ENCODE measurements around the gene PTF1A. TPM values are rescaled to one million over a fixed set of nuclear protein-coding genes. Genes with fewer than 3 reads are reported as not detected.
A peak's percentile ranks its signal among the peaks of the same experiment; 100 is the strongest.

The PTF1A gene
- polyA plus RNA-seq, 2 of the 4 experiments (the other 2 are of a cell fraction) = not detected

GRCh38 chr10:23192712-23193434 lies 761 bp downstream of the PTF1A start:
- Histone ChIP-seq H3K9me3 (no peaks in the 10 kb centered on the region), H3K27ac (no peak overlapping the region), H3K4me2 (peak overlapping the region; percentile 34; the same call in 2 of the 3 replicates), H3K4me3 (no peak overlapping the region), H3K4me1 (no peaks in the 10 kb centered on the region)
- ATAC-seq = no peak
- ChIA-PET CTCF (interaction anchor here (0.6 to 0.7 kb wide), 2 partner anchors 29 to 35 kb away, joined by 3 read pairs; no protein-coding TSS in a partner anchor), POLR2A (no interaction called here)
- no peak for DNase-seq (ENCODE audit: low read depth in 1 of 2, low spot score in 1 of 2)
- FAIRE-seq = no peak
- 45% methylated on average over 24 of the region's 100 CpGs for WGBS (ENCODE audit: missing lambda C conversion rate)
- TF ChIP-seq NPAS2 (CRISPR knock-in tag; IDR thresholded peaks at IDR 0.05; ENCODE audit: borderline replicate concordance) (no peak), MYC (IDR thresholded peaks at IDR 0.05; ENCODE audit: borderline replicate concordance, low read length) (no peak), TFCP2L1 (CRISPR knock-in tag; IDR thresholded peaks at IDR 0.05) (no peak), PBX3 (IDR thresholded peaks at IDR 0.05) (no peak), KDM1A (IDR thresholded peaks at IDR 0.05; ENCODE audit: low read depth) (no peak), HEYL (CRISPR knock-in tag; IDR thresholded peaks at IDR 0.05) (no peak), RNF2 (IDR thresholded peaks at IDR 0.05; ENCODE audit: borderline replicate concordance, low read depth) (no peak), JUN (IDR thresholded peaks at IDR 0.05) (no peak), NFE2L2 (conservative IDR thresholded peaks at IDR 0.05; ENCODE audit: low read length) (no peak), FOXS1 (CRISPR knock-in tag; IDR thresholded peaks at IDR 0.05) (no peak), EHF (CRISPR knock-in tag; IDR thresholded peaks at IDR 0.05) (no peak), CBX8 (IDR thresholded peaks at IDR 0.05) (no peak)
- TF ChIP-seq, protein P1, sequence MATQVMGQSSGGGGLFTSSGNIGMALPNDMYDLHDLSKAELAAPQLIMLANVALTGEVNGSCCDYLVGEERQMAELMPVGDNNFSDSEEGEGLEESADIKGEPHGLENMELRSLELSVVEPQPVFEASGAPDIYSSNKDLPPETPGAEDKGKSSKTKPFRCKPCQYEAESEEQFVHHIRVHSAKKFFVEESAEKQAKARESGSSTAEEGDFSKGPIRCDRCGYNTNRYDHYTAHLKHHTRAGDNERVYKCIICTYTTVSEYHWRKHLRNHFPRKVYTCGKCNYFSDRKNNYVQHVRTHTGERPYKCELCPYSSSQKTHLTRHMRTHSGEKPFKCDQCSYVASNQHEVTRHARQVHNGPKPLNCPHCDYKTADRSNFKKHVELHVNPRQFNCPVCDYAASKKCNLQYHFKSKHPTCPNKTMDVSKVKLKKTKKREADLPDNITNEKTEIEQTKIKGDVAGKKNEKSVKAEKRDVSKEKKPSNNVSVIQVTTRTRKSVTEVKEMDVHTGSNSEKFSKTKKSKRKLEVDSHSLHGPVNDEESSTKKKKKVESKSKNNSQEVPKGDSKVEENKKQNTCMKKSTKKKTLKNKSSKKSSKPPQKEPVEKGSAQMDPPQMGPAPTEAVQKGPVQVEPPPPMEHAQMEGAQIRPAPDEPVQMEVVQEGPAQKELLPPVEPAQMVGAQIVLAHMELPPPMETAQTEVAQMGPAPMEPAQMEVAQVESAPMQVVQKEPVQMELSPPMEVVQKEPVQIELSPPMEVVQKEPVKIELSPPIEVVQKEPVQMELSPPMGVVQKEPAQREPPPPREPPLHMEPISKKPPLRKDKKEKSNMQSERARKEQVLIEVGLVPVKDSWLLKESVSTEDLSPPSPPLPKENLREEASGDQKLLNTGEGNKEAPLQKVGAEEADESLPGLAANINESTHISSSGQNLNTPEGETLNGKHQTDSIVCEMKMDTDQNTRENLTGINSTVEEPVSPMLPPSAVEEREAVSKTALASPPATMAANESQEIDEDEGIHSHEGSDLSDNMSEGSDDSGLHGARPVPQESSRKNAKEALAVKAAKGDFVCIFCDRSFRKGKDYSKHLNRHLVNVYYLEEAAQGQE (IDR thresholded peaks at IDR 0.05) = no peak

- Histone ChIP-seq H3K4me1 (no peaks in the 10 kb centered on the region), H3K4me2 (no peak overlapping the region), H3K27ac (no peak overlapping the region), H3K9me3 (no peaks in the 10 kb centered on the region), H3K4me3 (no peak overlapping the region)
- POLR2A ChIA-PET = no interaction called here
- ATAC-seq (no peak), DNase-seq (ENCODE audit: low read depth in 1 of 2, low spot score in 1 of 2) (no peak), FAIRE-seq (no peak)
- CTCF ChIA-PET = interaction anchor here (0.7 kb wide), 1 partner anchor 35 kb away, joined by 3 read pairs; no protein-coding TSS in a partner anchor
- WGBS (ENCODE audit: missing lambda C conversion rate) = 53% methylated on average over 19 of the region's 19 CpGs
- TF ChIP-seq SREBF2 (IDR thresholded peaks at IDR 0.05) (no peak), EHMT2 (IDR thresholded peaks at IDR 0.05; ENCODE audit: low read depth) (no peak), NFE2L2 (conservative IDR thresholded peaks at IDR 0.05; ENCODE audit: low read length) (no peak), KDM1A (IDR thresholded peaks at IDR 0.05; ENCODE audit: low read depth) (no peak), FOSB (CRISPR knock-in tag; IDR thresholded peaks at IDR 0.05) (no peak)
These were observed 1.4 kb downstream of the PTF1A start for GRCh38 chr10:23193435-23194074.

- CTCF ChIA-PET = no interaction called here
- TF ChIP-seq CHD4 (IDR thresholded peaks at IDR 0.05; ENCODE audit: borderline replicate concordance) = no peak
- TF ChIP-seq CBX8 (IDR thresholded peaks at IDR 0.05) = no peak
- no peak for TF ChIP-seq ATOH8 (CRISPR knock-in tag; IDR thresholded peaks at IDR 0.05; ENCODE audit: low read depth)
- TF ChIP-seq RNF2 (IDR thresholded peaks at IDR 0.05; ENCODE audit: borderline replicate concordance, low read depth) = no peak
- TF ChIP-seq GATA3 (IDR thresholded peaks at IDR 0.05; ENCODE audit: borderline replicate concordance) = no peak
- no peak for TF ChIP-seq FOXS1 (CRISPR knock-in tag; IDR thresholded peaks at IDR 0.05)
- no peak for TF ChIP-seq POLR2A (IDR thresholded peaks at IDR 0.05; ENCODE audit: low read length)
- TF ChIP-seq RARB (CRISPR knock-in tag; IDR thresholded peaks at IDR 0.05) = no peak
- TF ChIP-seq HOXB5 (CRISPR knock-in tag; IDR thresholded peaks at IDR 0.05) = no peak
- TF ChIP-seq ZFP36 (IDR thresholded peaks at IDR 0.05; ENCODE audit: borderline replicate concordance, partially characterized antibody) = no peak
- TF ChIP-seq KDM1A (IDR thresholded peaks at IDR 0.05; ENCODE audit: low read depth) = no peak
- TF ChIP-seq, protein P1 (IDR thresholded peaks at IDR 0.05) = no peak
These were observed 2.4 kb downstream of the PTF1A start for GRCh38 chr10:23194471-23194965.

More at GRCh38 chr10:23194471-23194965, 2.4 kb downstream of the PTF1A start:
- no peak overlapping the region for H3K4me3 ChIP-seq
- H3K9me3 ChIP-seq = no peaks in the 10 kb centered on the region
- no peak for DNase-seq (ENCODE audit: low read depth in 1 of 2, low spot score in 1 of 2)
- 52% methylated on average over 12 of the region's 13 CpGs for WGBS (ENCODE audit: missing lambda C conversion rate)
- H3K4me1 ChIP-seq = no peaks in the 10 kb centered on the region
- POLR2A ChIA-PET = no interaction called here
- FAIRE-seq = no peak
- H3K27ac ChIP-seq = no peak overlapping the region
- ATAC-seq = no peak
- no peak overlapping the region for H3K4me2 ChIP-seq

Measured in A549 (cell line).